Measurements from ENCODE around the gene TAS1R1.
"Not testable (repeated sequence)": the region's sequence is repeated elsewhere in the genome, so short reads cannot be mapped to it uniquely, and the experiment has no call there.

TAS1R1 gene

DNA sequence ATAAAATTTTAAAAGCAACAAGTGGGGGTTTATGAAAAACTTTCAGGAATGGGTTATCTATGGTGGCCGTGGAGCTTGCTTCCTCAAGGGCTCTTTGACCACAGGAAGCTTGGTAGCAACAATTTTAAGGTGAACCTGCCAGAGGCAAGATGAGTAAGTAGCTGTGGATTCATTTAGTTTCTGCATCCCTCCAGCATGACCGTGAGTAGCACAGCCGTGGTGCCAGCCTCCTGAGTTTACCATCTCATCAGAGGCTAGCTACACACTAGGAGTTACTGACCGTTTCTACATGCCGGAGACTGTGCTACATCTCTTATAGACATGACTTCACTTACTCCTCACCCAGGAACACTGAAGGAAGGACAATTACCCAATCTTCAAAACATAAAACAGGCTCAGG, 33.6 kb upstream of the TAS1R1 start:
- no peak for DNase-seq (ENCODE audit: low read depth in 2 of 2)

DNA sequence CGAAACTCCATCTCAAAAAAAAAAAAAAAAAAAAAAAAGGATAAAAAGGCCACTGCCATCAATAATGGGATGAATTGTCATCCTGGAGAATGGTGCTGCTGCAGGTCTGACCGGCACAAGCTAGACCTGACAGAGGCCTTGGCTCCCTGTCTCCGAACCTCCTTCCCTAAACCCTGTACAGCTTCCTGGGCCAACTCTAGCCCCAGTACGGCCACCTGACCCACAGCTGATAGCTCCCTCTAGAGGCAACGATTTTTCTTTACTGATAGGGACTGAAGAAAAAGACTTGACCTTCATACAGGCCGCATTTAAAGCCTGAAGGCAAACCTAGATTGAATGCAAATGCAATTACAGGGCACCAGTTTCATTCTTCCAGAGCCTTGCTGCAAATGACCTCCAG, 31.5 kb upstream of the TAS1R1 start:
- no peak for DNase-seq (ENCODE audit: low read depth in 2 of 2)

DNA sequence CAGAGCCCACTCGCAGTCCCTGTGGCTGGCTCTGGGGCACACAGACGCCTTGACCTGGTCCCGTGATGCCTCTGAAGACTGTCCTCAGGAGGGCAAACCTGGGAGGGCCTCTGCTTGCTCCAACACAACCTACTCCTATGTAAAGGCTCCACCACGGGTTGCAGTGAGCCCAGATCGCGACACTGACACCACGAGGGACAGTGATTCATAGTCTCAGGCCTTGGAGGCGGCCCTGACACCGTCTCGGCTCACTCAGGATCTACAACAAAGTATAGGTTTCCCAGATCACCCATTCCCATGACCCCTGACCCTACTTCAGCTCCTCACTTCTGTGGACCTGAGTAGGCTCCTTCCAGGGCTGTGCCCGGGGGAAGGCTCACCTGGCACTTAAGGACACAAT, 28.8 kb upstream of the TAS1R1 start:
- DNase-seq (ENCODE audit: low read depth in 2 of 2), result no peak

DNA sequence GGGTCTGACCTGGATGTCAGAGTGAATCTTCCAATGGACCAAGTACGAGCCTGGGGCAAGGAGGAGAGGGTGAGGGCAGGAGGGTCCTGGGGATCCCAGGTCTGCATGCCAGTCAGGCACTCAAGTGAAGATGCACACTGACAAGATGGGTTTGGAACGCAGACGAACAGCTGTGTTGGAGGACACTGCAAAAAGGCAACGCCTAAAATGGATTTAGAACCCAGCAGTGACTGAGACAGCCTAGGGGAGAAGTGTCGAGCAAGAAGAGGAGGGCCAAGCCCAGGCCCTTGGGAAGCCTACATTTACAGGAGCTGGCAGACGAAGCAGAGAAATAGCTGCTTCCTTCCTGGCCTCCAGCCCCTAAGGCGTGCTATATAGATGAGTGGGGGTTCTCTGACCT, 26.6 kb upstream of the TAS1R1 start:
- no peak for DNase-seq (ENCODE audit: low read depth in 2 of 2)

DNA sequence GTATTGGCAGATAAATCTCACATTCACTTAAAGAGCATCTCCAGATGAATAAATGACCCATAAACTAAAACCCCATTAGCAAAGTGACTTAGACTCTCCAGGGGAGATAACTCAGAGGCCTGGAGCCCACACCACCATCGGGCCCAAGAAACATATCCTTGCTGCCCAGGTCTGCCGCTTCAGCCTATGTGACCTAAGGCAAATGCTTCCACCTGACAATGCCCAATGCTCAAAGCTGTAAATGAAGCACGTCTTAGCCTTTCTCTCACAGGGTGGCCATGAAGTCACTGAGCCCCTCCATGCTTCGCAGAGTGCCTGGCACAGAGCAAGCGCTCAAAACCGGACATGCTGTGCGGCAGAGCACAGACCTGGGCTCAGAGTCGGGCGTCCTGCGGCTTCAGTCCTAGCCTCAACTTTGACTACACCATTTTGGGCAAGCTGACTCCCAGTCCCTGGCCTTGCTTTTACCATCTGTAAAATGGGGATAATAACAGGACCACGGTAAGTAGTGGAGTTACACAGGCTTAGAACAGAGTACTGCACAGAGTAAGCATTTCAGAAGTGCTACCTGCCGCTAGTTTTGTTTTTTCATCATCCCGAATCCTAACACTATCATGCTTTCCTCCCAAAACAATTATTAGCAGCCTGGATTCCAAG, 24.5 kb upstream of the TAS1R1 start:
- no peak for DNase-seq (ENCODE audit: low read depth in 2 of 2)

DNA sequence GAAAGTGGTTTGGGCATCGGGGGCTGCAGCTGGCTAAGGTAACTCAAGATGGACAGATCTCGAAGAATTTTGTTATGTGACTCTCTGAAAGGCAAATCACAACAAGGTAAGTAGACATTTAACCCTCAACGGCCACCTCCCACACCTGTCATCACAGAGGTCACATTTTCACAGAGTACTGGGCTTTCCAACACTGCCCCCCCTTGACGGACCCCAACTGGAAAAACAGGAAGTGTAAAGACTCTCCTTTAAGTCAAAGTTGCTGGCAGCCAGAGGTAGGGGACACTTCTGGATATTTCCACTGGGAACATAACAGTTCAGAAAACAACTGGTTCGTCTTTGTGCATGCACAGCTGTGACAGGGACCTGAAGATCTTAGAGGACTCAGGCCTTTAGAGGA, 23.1 kb upstream of the TAS1R1 start:
- no peak for DNase-seq (ENCODE audit: low read depth in 2 of 2)

DNA sequence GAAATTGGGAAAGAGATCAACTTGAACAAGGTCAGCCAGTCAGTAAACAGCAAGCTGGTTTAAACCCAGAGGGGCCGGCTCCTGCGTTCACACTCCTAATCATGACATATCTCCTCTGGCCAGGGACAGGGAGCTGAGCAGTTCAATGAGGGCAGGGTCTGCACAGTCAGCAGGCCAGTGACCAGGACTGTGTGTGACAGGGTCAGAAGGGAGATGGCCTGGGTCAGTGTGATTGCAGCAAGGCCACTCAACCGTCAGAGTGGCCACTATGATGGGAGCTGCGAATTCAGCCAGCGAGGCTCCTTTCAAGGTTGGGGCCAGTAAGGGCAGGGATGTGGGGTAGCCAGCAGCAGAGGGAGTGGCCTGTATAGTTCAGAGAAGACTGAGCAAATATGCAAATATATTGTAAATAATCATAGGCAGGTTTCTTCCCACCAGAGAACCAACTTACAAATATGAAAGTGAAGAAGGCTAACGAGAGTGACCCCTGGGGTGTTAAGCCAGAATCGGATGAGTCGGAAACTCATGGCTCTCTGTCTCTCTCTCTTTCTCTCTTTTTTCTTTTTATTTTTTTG, 20.8 kb upstream of the TAS1R1 start:
- DNase-seq (ENCODE audit: low read depth in 2 of 2), result no peak

DNA sequence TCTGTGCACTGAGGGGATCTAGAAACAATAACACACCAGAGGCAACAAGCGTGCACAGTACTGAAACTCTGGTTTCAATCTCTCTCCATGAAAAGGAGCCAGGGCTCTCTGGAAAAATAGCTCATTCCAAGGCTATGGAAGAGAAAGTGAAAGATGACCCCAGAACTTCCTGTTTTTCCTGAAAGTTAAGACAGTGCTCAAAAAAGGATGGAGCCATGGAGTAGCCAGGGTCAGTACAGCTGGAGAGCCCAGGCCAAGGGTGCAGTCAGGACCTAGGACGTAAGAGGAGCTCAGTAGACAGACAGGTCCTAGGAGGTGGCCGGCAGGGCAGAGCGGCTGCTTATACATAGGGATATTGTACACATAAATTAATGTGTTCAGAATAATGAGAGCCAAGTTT, 19.9 kb upstream of the TAS1R1 start:
- DNase-seq (ENCODE audit: low read depth in 2 of 2), result no peak

DNA sequence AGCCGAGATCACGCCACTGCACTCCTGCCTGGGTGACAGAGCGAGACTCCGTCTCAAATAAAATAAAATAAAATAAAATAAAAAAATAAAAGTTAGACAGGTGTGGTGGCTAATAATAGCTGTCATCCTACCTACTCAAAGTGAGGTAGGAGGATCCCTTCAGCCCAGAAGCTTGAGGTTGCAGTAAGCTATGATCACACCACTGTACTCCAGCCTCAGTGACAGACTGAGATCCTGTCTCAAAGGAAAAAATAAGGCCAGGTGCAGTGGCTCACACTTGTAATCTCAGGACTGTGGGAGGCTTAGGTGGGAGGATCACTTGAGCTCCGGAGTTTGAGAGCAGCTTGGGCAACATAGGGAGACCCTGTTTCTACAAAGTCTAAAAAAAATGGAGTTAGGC, 18.8 kb upstream of the TAS1R1 start:
- DNase-seq (ENCODE audit: low read depth in 2 of 2), result no peak

DNA sequence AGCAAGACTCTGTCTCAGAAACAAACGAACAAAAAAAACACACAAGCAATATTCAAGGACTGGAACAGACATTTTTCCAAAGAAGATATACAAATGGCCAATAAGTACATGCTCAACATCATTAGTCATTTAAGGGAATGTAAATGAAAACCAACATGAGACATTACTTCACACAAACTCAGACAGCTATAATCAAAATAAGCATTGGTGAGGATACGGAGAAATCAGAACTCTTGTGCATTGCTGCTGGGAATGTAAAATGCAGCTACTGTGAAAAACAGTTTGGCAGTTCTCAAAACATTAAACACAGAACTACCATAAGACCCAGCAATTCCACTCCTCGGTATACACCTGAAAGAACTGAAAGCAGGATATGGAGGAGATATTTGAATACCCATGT, 16.2 kb upstream of the TAS1R1 start:
- DNase-seq (ENCODE audit: low read depth in 2 of 2), result no peak

DNA sequence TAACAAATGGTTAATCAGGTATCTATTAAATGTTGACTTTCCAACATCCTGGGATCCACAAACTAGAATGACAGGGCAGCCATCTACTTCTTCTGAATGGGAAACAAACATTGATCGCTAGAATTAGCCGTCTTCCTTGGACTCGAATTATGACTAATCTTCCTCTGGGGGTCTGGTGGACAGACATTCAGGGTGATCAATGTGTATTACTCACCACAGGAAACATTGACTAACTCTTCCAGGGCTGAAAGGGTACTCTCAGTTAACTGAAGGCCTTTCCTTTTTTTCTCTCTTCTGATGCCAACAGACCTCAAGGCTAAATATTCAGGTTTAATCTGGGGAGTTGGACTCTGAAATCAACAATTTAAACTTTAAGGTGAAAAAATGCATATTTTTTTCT, 10.3 kb upstream of the TAS1R1 start:
- DNase-seq (ENCODE audit: low read depth in 2 of 2), result no peak

DNA sequence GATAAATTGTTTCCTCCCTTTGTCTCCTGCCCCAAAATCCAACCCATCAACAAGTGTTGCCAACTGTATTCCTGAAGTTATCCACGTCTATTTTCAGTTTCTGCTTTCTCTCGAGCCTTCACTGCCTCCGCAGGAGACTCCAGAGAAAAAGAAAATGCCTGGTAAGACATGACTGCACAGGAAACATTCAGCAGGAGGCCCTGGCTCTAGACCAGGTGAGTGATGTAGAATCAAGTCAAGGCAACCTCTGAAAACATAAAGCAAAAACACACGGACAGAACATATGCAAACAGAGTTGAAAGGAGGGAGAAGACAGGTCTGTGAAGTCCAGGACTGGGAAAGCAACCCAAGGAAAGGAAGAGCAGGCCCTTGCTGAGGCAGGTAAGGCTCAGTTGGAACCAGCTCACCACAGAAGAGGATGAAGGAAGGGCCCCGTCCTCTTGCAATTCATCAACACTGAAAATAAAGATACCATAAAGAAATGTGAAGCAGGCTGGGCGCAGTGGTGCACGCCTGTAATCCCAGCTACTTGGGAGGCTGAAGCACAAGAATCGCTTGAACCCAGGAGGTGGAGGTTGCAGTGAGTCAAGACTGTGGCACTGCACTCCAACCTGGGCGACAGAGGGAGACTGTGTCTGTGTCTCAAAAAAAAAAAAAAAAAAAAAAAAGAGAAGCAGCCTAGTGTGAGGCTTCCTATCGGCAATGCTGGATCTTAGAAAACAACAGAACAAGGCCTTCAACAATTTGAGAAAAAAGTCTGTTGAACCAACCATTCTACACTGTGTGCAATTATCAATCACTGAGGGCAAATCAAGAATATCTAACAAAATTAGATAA, 9.6 kb upstream of the TAS1R1 start:
- no peak for DNase-seq (ENCODE audit: low read depth in 2 of 2)

DNA sequence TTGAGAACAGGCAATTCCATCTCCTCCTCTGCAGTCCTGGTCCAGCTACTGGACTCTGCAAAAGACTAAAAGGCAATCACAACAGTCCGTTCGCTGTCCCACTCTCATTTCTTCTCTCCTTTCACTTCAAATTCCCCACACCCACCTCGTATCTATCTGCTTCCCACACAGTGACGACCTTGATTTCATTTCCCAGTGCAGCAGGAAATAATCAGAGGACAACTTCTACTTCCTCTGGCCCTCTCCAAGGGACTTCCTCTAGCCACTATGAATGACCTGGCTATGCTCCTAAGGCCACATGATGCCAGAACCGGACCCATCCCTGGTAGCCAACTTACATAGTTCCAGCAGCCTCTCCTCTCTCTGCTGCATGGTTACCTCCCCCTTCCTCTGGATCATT, 8.8 kb upstream of the TAS1R1 start:
- DNase-seq (ENCODE audit: low read depth in 2 of 2), result no peak

DNA sequence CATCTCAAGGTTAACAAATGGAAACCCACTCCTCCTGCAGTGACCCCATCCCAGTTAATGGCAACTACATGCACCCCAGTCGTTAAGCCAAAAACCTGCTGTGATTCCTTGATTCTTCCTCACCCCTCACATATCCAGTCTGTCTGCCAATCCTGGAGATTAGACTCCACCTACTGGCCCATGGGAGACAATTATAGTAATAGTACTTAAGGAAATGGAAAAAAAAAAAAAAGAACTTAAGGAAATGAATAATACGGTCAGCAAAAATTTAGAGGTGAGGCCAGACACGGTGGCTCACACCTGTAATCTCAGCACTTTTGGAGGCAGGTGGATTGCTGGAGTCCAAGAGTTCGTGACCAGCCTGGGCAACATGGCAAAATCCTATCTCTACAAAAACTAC, 7.8 kb upstream of the TAS1R1 start:
- DNase-seq (ENCODE audit: low read depth in 2 of 2), result no peak

DNA sequence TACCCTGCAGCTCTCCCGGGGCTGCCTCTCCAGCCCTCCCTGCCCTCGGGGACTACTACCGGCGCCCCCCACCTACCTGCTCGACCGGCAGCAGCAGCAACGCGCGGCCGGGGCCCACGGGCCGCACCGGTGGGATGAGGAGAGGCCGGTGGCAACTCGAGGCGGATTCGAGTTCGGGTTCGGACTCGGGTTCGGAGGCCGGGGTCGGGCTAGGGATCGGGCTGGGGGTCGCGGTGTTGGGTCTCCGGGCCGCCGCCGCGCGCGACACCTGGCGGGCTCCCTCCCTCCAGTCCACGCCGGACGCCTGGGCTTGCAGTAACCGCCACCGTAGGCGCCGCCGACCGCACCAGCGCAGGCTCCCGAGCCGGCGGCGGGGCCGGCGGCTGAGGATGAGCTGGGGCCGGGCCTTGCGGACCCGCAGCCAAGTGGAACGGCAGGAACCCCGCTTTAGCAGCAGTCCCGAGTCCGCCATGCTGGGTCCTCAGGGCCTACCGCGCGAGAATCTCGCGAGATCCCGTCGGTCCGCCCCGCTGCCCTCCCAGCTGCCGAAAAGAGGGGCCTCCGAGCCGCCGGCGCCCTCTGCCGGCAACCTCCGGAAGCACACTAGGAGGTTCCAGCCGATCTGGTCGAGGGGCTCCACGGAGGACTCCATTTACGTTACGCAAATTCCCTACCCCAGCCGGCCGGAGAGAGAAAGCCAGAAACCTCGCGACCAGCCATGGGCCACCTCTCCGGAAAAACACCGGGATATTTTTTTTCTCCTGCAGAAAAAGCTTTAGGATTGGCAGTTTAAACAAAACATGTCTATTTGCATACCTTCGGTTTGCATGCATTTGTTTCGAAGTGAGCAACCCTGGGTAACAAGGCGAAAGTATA, 838 bp upstream of the TAS1R1 start, which contains the start of gene NOL9:
Gene NOL9, minus strand, starts transcription at position 483 of the 876 bp plus-strand sequence. Its CDS starts 11 bp downstream, at position 472.
- peak; percentile 86 to 93 for DNase-seq (ENCODE audit: low read depth in 2 of 2)

DNA sequence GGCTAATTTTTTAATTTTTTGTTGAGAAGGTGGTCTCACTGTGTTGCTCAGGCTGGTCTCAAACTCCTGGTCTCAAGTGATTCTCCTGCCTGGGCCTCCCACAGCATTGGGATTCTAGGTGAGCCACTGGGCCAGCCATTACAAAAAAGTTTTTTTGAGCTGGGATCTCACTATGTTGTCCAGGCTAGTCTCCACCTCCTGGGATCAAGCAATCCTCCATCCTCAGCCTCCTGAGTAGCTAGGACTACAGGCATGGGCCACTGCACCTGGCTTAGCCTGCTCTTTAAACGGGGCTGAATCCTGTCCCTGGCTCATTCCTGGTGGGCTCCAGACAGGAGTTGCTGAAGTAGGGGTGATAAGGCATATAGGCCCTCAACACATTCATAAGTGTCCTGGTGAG, 2.5 kb downstream of the TAS1R1 start:
- no peak for DNase-seq (ENCODE audit: low read depth in 2 of 2)

DNA sequence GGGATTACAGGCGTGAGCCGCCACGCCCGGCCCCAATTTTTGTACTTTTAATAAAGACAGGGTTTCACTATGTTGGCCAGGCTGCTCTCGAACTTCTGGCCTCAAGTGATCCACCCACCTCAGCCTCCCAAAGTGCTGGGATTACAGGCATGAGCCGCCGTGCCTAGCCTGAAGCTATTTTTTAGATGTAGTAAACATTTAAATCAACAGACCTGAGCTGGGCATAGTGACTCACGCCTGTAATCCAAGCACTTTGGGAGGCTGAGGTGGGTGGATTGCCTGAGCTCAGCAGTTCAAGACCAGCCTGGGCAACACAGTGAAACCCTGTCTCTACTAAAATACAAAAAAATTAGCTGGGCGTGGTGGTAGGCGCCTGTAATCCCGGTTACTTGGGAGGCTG, 4.1 kb downstream of the TAS1R1 start:
- not testable (repeated sequence) for DNase-seq (ENCODE audit: low read depth in 2 of 2)

DNA sequence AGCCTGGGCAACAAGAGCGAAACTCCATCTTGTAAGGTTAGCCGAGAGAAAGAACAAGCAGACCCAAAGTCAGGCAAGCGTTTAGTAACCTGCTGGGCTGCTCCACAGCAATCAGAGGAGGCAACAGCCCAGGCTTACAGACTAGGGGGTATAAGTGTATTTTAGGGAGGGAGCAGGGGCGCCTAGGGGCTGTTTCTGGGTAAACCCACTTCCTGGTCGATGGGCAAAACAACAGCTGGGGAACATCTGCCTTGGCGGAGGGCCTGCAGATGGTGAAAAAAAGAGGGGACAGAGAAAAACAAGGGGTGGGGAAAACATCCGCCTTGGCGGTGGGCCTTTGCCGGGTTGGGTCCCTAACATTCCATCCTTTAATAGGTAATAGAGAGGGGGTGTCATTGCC, 5.2 kb downstream of the TAS1R1 start:
- DNase-seq (ENCODE audit: low read depth in 2 of 2), result no peak

DNA sequence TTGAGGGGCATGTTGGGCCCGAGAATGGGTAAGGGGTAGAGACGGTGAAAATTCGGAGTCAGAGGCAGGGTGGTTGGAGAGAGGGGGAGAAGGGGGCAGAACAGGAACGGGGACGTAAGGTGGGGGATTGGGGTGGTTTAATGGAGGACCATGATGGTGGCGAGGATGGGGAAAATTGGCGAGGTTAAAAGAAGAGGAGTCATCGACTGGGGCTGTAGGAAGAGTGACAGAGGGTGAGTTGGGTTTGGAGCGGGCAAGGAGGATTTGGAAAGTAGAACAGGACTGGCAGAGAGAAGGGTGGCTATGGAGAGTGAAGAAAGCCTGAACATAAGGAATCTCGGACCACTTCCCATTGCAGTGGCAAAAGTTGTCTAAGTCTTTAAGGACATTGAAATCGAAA, 13.9 kb downstream of the TAS1R1 start:
- DNase-seq (ENCODE audit: low read depth in 2 of 2), result no peak

DNA sequence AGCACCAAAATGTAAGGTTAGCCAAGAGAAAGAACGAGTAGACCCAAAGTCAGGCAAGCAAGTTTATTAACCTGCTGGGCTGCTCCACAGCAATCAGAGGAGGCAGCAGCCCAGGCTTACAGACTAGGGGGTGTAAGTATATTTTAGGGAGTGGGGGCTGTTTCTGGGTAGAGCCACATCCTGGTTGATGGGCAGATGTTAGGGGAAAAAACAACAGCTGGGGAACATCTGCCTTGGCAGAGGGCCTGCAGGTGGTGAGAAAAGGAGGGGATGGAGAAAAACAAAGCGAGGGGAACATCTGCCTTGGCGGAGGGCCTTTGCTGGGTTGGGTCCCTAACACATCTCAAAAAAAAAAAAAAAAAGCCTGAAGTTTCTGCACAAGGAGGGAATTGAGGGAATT, 15.0 kb downstream of the TAS1R1 start:
- no peak for DNase-seq (ENCODE audit: low read depth in 2 of 2)

DNA sequence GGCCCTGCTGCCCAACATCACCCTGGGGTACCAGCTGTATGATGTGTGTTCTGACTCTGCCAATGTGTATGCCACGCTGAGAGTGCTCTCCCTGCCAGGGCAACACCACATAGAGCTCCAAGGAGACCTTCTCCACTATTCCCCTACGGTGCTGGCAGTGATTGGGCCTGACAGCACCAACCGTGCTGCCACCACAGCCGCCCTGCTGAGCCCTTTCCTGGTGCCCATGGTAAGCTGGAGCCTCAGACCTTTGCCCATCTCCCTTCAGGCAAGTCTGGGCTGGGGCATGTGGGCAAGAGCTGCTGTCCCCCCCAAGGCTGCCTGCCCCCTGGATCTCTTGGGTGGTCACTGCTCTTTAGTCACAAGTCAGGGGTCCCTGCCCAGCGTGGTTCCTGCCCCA, 15.9 kb downstream of the TAS1R1 start:
- no peak for DNase-seq (ENCODE audit: low read depth in 2 of 2)
